OCI-LY3 (cell line): ENCODE data around the gene FANK1.
A peak's percentile ranks its signal among the peaks of the same experiment; 100 is the strongest.

ENCODE experiments used
- H2AFZ ChIP-seq: fragments of 200-600, 300-600 bp; shearing (Covaris generic); 2 replicates; pipeline ENCODE4 v1.6.0; 2014; ENCODE audit warnings: antibody characterized with exemption, low read depth, low read length
- H3K27ac ChIP-seq: fragments of 200-600, 300-600 bp; sonication (generic); 2 replicates; pipeline ENCODE4 v1.5.1; 2014; ENCODE audit warnings: mild to moderate bottlenecking, low read length, moderate library complexity, mixed read lengths
- H3K27me3 ChIP-seq: fragments of 200-600, 300-600 bp; sonication (generic); 2 replicates; pipeline ENCODE4 v1.6.1; 2014; ENCODE audit warnings: low read depth, low read length, mixed read lengths
- H3K36me3 ChIP-seq: fragments of 200-600, 300-600 bp; sonication (generic); replicated peaks from 2 replicates; pipeline ENCODE3; 2014; ENCODE audit warnings: low read depth, low read length, mixed read lengths
- H3K4me1 ChIP-seq: fragments of 300-600, 200-600 bp; sonication (generic); 2 replicates; pipeline ENCODE4 v1.6.1; 2014; ENCODE audit warnings: low read length, mixed read lengths
- H3K4me2 ChIP-seq: fragments of 200-600, 300-600 bp; sonication (generic); 2 replicates; pipeline ENCODE4 v1.6.1; 2014; ENCODE audit warnings: low read length, mixed read lengths
- H3K4me3 ChIP-seq: fragments of 300-600, 200-600 bp; sonication (generic); 2 replicates; pipeline ENCODE4 v1.5.1; 2014; ENCODE audit warnings: antibody characterized with exemption, mild to moderate bottlenecking, low read length, moderate library complexity
- H3K79me2 ChIP-seq: fragments of 300-600, 200-600 bp; shearing (Covaris generic); 2 replicates; pipeline ENCODE4 v1.6.1; 2014; ENCODE audit warnings: mild to moderate bottlenecking, low read length, mixed read lengths
- H3K9ac ChIP-seq: fragments of 300-600, 200-600 bp; shearing (Covaris generic); 2 replicates; pipeline ENCODE4 v1.6.0; 2014; ENCODE audit warnings: mild to moderate bottlenecking, low read length, moderate library complexity
- H3K9me3 ChIP-seq: fragments of 200-600, 300-600 bp; shearing (Covaris generic); 2 replicates; pipeline ENCODE4 v1.6.1; 2014; ENCODE audit warnings: low read length, mixed read lengths; ENCODE audit not compliant: insufficient read depth
- H4K20me1 ChIP-seq: fragments of 200-600, 300-600 bp; sonication (generic); 2 replicates; pipeline ENCODE4 v1.6.1; 2016; ENCODE audit warnings: low read length, mixed read lengths; ENCODE audit not compliant: insufficient read depth
- EZH2phosphoT487 ChIP-seq: fragments of 200-600 bp; shearing (Covaris generic); IDR thresholded peaks from 2 replicates; pipeline ENCODE4 v1.6.1; 2018; ENCODE audit warnings: antibody characterized with exemption, mixed run types, low read depth
- TF ChIP-seq, protein P1 (sequence below): fragments of 200-600, 300-600 bp; sonication (generic); IDR thresholded peaks from 2 replicates; pipeline ENCODE4 v1.5.1; 2014; ENCODE audit warnings: antibody characterized with exemption, low read length, low read depth

The FANK1 gene

GRCh38 chr10:125992254-125992653 lies 95.9 kb downstream of the FANK1 start:
- no peaks in the 10 kb centered on the region for H3K79me2 ChIP-seq
- H3K9me3 ChIP-seq = no peaks in the 10 kb centered on the region
- H3K27ac ChIP-seq = no peak overlapping the region
- H3K27me3 ChIP-seq = no peaks in the 10 kb centered on the region
- H3K4me3 ChIP-seq = no peak overlapping the region
- H3K36me3 ChIP-seq = no peaks in the 10 kb centered on the region
- no peaks in the 10 kb centered on the region for H3K4me1 ChIP-seq
- no peak for TF ChIP-seq EZH2phosphoT487
- TF ChIP-seq, protein P1, sequence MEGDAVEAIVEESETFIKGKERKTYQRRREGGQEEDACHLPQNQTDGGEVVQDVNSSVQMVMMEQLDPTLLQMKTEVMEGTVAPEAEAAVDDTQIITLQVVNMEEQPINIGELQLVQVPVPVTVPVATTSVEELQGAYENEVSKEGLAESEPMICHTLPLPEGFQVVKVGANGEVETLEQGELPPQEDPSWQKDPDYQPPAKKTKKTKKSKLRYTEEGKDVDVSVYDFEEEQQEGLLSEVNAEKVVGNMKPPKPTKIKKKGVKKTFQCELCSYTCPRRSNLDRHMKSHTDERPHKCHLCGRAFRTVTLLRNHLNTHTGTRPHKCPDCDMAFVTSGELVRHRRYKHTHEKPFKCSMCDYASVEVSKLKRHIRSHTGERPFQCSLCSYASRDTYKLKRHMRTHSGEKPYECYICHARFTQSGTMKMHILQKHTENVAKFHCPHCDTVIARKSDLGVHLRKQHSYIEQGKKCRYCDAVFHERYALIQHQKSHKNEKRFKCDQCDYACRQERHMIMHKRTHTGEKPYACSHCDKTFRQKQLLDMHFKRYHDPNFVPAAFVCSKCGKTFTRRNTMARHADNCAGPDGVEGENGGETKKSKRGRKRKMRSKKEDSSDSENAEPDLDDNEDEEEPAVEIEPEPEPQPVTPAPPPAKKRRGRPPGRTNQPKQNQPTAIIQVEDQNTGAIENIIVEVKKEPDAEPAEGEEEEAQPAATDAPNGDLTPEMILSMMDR = no peak
- H3K4me2 ChIP-seq = no peak overlapping the region
- peak overlapping the region; percentile 60; the same call in 1 of the 2 replicates for H2AFZ ChIP-seq
- H3K9ac ChIP-seq = no peak overlapping the region
- H4K20me1 ChIP-seq = no peaks in the 10 kb centered on the region

- Histone ChIP-seq H3K9ac (no peak overlapping the region), H3K36me3 (no peaks in the 10 kb centered on the region), H3K9me3 (no peaks in the 10 kb centered on the region), H3K79me2 (no peaks in the 10 kb centered on the region), H3K4me3 (no peak overlapping the region), H3K4me2 (no peak overlapping the region), H2AFZ (no peak overlapping the region), H4K20me1 (no peaks in the 10 kb centered on the region), H3K4me1 (no peaks in the 10 kb centered on the region), H3K27ac (no peak overlapping the region), H3K27me3 (no peaks in the 10 kb centered on the region)
- no peak for TF ChIP-seq EZH2phosphoT487
- TF ChIP-seq, protein P1 = no peak
Observed at GRCh38 chr10:125994601-125995000, 98.2 kb downstream of the FANK1 start.

GRCh38 chr10:125995726-125996304 lies 99.5 kb downstream of the FANK1 start:
- Histone ChIP-seq H3K9ac (no peak overlapping the region), H3K4me2 (no peak overlapping the region), H3K4me3 (no peak overlapping the region), H4K20me1 (no peaks in the 10 kb centered on the region), H3K4me1 (no peaks in the 10 kb centered on the region), H2AFZ (0 out of 2 replicates have a peak overlapping the region, but pooled peaks have one; percentile 21), H3K27ac (no peak overlapping the region), H3K27me3 (no peaks in the 10 kb centered on the region), H3K36me3 (no peaks in the 10 kb centered on the region), H3K79me2 (no peaks in the 10 kb centered on the region), H3K9me3 (no peaks in the 10 kb centered on the region)
- TF ChIP-seq, protein P1 = no peak
- TF ChIP-seq EZH2phosphoT487 = no peak

- no peak for TF ChIP-seq EZH2phosphoT487
- TF ChIP-seq, protein P1 = no peak
- H3K79me2 ChIP-seq = no peaks in the 10 kb centered on the region
- no peak overlapping the region for H3K27ac ChIP-seq
- H3K27me3 ChIP-seq = no peaks in the 10 kb centered on the region
- no peak overlapping the region for H3K9ac ChIP-seq
- no peaks in the 10 kb centered on the region for H4K20me1 ChIP-seq
- H3K4me3 ChIP-seq = no peak overlapping the region
- H3K36me3 ChIP-seq = no peaks in the 10 kb centered on the region
- H2AFZ ChIP-seq = no peak overlapping the region
- peaks cover 5% of the 10 kb centered on the region for H3K4me1 ChIP-seq
- no peaks in the 10 kb centered on the region for H3K9me3 ChIP-seq
- H3K4me2 ChIP-seq = no peak overlapping the region
Observed at GRCh38 chr10:125997586-125997985, 101.2 kb downstream of the FANK1 start.
